Fibroblast of villous mesenchyme (primary cell): ENCODE results near the gene INTS3. TPM values are rescaled to one million over a fixed set of nuclear protein-coding genes. Genes with fewer than 3 reads are reported as not detected.

Experiments
- DNase-seq: peaks from one replicate; pipeline ENCODE4 v3.0.0-alpha.2; 2010; ENCODE audit warnings: low read depth
- H3K4me3 ChIP-seq: 2 replicates; pipeline ENCODE4 v1.5.1; 2011; ENCODE audit warnings: low read depth, mild to moderate bottlenecking, low read length
- total RNA-seq: library from RNA; depleted of rRNA; stranded (reverse); fragments of >200 nt; gene quantifications from 2 replicates; pipeline ENCODE4 v1.2.3, GENCODE V29; 2012
- TF ChIP-seq, protein P1 (sequence below): IDR thresholded peaks from 2 replicates; pipeline ENCODE4 v1.5.1; 2012; ENCODE audit warnings: low read depth, mild to moderate bottlenecking, low read length; ENCODE audit not compliant: insufficient read depth

The INTS3 gene
- total RNA-seq, 1 donor = 51.4 TPM

DNA sequence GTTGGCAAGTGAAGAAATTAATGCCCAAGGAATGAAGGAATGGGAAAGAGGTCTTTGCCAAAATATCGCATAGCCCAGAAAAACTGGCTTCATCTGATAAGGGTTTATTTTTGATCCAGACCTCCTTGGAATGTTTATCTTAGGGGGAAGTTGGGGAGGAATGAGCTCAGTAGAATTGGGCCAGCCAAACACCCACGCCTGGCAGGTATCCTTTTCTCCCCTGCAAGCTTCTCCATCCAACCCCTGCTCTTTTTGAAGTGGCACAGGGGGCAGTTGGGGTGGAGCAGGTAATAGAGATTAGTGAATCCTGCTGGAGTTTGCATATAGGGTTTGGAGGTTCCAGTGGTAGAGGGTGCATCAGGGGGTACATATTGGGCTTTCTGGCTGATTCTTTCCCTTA, 21.1 kb downstream of the INTS3 start:
- TF ChIP-seq, protein P1, sequence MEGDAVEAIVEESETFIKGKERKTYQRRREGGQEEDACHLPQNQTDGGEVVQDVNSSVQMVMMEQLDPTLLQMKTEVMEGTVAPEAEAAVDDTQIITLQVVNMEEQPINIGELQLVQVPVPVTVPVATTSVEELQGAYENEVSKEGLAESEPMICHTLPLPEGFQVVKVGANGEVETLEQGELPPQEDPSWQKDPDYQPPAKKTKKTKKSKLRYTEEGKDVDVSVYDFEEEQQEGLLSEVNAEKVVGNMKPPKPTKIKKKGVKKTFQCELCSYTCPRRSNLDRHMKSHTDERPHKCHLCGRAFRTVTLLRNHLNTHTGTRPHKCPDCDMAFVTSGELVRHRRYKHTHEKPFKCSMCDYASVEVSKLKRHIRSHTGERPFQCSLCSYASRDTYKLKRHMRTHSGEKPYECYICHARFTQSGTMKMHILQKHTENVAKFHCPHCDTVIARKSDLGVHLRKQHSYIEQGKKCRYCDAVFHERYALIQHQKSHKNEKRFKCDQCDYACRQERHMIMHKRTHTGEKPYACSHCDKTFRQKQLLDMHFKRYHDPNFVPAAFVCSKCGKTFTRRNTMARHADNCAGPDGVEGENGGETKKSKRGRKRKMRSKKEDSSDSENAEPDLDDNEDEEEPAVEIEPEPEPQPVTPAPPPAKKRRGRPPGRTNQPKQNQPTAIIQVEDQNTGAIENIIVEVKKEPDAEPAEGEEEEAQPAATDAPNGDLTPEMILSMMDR = no peak
- DNase-seq = no peak
- H3K4me3 ChIP-seq = no peak overlapping the region

DNA sequence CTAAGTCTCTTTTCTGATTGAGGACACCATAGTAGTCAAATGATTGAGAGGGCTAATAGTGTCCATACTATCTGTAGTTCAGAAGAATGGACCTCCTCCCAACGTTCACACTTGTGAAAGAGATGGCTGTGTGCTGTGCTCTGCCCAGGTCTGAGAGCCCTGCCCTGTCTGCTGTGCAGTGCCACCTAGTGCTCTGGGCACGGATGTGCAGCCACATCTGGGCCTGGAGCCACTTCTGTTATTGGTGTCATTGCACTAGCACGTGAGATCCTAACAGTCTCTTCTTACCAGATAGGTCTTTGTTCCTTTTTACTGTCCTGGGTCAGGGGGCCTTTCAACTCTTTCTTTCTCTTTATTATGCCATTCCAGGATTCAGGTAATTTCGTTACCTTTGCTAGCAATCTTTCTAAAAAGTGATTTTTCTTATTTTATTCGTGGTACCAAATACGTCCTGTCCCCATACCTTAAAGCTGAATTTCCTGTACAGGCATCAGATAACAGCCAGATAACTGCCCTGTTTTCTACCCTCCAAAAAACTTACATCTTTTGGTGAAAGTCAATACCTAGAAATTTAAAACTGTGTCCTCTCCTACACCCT, 21.7 kb downstream of the INTS3 start:
- TF ChIP-seq, protein P1 = peak; percentile 96
- no peak overlapping the region for H3K4me3 ChIP-seq
- DNase-seq = peak; percentile 86

GRCh38 chr1:153750026-153750995, 22.5 kb downstream of the INTS3 start:
- no peak overlapping the region for H3K4me3 ChIP-seq
- TF ChIP-seq, protein P1 = peak; percentile 22
- peak; percentile 40 for DNase-seq

GRCh38 chr1:153752072-153752471, 24.2 kb downstream of the INTS3 start:
- TF ChIP-seq, protein P1 = no peak
- H3K4me3 ChIP-seq = no peak overlapping the region
- DNase-seq = no peak

DNA sequence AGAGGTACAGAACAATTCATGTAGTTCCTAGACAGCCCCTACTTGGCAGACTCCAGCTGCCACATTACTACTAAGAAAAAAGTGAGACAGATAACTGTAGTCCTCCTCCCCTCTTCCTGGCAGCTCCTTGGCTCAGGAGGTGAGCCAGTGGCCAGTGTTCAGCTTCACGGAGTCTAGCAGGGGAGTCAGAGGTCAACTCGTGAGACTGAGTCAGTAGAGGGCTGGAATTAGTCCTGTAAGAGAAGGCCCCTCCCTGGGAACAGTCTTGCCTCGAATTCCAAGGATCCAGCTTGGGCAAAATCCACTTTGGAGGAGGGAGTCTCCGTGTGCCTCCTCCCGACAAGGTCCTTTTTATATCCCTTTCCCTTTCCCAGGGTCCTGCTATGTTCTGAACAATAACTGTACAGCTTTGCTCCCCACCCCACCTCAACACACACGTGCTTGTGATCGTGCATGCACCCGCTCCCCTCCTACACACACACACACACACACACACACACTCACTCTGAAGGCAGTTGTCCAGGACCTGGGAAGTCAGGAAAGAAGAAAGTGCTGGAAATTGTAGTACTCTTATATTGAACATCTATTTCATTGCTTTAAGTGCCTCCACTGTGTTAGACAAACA, 24.8 kb downstream of the INTS3 start:
- peak; percentile 93 for DNase-seq
- no peak overlapping the region for H3K4me3 ChIP-seq
- TF ChIP-seq, protein P1 = no peak

DNA sequence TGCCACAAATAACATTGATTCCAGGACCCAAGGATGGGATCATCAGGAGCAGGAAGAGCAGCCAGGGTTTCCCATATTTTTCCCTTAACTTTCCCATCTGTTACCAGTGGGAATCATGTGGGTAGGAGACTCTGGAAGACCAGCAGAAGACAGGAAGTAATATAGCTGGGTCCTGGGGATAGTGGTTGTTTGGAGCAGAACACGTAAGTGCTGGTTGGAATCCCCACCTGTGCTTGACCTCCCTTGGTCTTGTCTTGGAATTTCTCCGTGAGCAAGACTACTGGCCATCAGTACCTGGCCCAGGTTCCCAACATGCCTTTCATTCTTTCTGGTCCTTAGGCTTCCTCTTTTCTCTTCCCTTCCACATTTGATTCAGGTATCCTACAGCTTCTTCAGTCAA, 26.4 kb downstream of the INTS3 start:
- no peak overlapping the region for H3K4me3 ChIP-seq
- DNase-seq = no peak
- TF ChIP-seq, protein P1 = no peak
